Measurements from ENCODE around the gene DYNC1I1.

DYNC1I1 gene

GRCh38 chr7:95957510-95957909 lies 185.2 kb downstream of the DYNC1I1 start:
- DNase-seq (ENCODE audit: low read depth in 4 of 4, low spot score in 1 of 4), result no peak

- no peak for DNase-seq (ENCODE audit: low read depth in 4 of 4, low spot score in 1 of 4)
Observed at GRCh38 chr7:95960706-95961244, 188.4 kb downstream of the DYNC1I1 start.

- no peak for DNase-seq (ENCODE audit: low read depth in 4 of 4, low spot score in 1 of 4)
Observed at GRCh38 chr7:95963446-95963990, 191.2 kb downstream of the DYNC1I1 start.

GRCh38 chr7:95971716-95972115 lies 199.4 kb downstream of the DYNC1I1 start:
- DNase-seq (ENCODE audit: low read depth in 4 of 4, low spot score in 1 of 4), result no peak

GRCh38 chr7:95972523-95972922 lies 200.2 kb downstream of the DYNC1I1 start:
- DNase-seq (ENCODE audit: low read depth in 4 of 4, low spot score in 1 of 4), result no peak

- no peak for DNase-seq (ENCODE audit: low read depth in 4 of 4, low spot score in 1 of 4)
Observed at GRCh38 chr7:95974108-95974507, 201.8 kb downstream of the DYNC1I1 start.

- no peak for DNase-seq (ENCODE audit: low read depth in 4 of 4, low spot score in 1 of 4)
Observed at GRCh38 chr7:95976369-95977060, 204.2 kb downstream of the DYNC1I1 start.

- DNase-seq (ENCODE audit: low read depth in 4 of 4, low spot score in 1 of 4), result no peak
Observed at GRCh38 chr7:95977994-95978393, 205.6 kb downstream of the DYNC1I1 start.

- no peak for DNase-seq (ENCODE audit: low read depth in 4 of 4, low spot score in 1 of 4)
Observed at GRCh38 chr7:95980167-95980566, 207.8 kb downstream of the DYNC1I1 start.

GRCh38 chr7:95980706-95981105 lies 208.4 kb downstream of the DYNC1I1 start:
- no peak for DNase-seq (ENCODE audit: low read depth in 4 of 4, low spot score in 1 of 4)

- DNase-seq (ENCODE audit: low read depth in 4 of 4, low spot score in 1 of 4), result no peak
Observed at GRCh38 chr7:95986178-95986764, 213.9 kb downstream of the DYNC1I1 start.

GRCh38 chr7:95989301-95989700 lies 216.9 kb downstream of the DYNC1I1 start:
- DNase-seq (ENCODE audit: low read depth in 4 of 4, low spot score in 1 of 4), result no peak

GRCh38 chr7:95993380-95993779 lies 221.0 kb downstream of the DYNC1I1 start:
- DNase-seq (ENCODE audit: low read depth in 4 of 4, low spot score in 1 of 4), result no peak

GRCh38 chr7:95996174-95996573 lies 223.8 kb downstream of the DYNC1I1 start:
- no peak for DNase-seq (ENCODE audit: low read depth in 4 of 4, low spot score in 1 of 4)

GRCh38 chr7:95996886-95997285 lies 224.5 kb downstream of the DYNC1I1 start:
- no peak for DNase-seq (ENCODE audit: low read depth in 4 of 4, low spot score in 1 of 4)

GRCh38 chr7:95997632-95998031 lies 225.3 kb downstream of the DYNC1I1 start:
- no peak for DNase-seq (ENCODE audit: low read depth in 4 of 4, low spot score in 1 of 4)

- no peak for DNase-seq (ENCODE audit: low read depth in 4 of 4, low spot score in 1 of 4)
Observed at GRCh38 chr7:95999481-95999880, 227.1 kb downstream of the DYNC1I1 start.

GRCh38 chr7:96004578-96004977 lies 232.2 kb downstream of the DYNC1I1 start:
- DNase-seq (ENCODE audit: low read depth in 4 of 4, low spot score in 1 of 4), result no peak

GRCh38 chr7:96005271-96005670 lies 232.9 kb downstream of the DYNC1I1 start:
- DNase-seq (ENCODE audit: low read depth in 4 of 4, low spot score in 1 of 4), result no peak

GRCh38 chr7:96009148-96009547 lies 236.8 kb downstream of the DYNC1I1 start:
- no peak for DNase-seq (ENCODE audit: low read depth in 4 of 4, low spot score in 1 of 4)

- no peak for DNase-seq (ENCODE audit: low read depth in 4 of 4, low spot score in 1 of 4)
Observed at GRCh38 chr7:96013836-96014235, 241.5 kb downstream of the DYNC1I1 start.

GRCh38 chr7:96014617-96015016 lies 242.3 kb downstream of the DYNC1I1 start:
- no peak for DNase-seq (ENCODE audit: low read depth in 4 of 4, low spot score in 1 of 4)
